BE2C (cell line): ENCODE measurements around the gene ROBO1.
A peak's percentile ranks its signal among the peaks of the same experiment; 100 is the strongest.

ENCODE experiments used
- DNase-seq: peaks from one replicate; pipeline ENCODE4 v3.0.0-alpha.2; 2020
- H3K27me3 ChIP-seq: fragments of 250-450 bp; sonication (Bioruptor Pico); 2 replicates; pipeline ENCODE4 v1.5.1; 2020; ENCODE audit warnings: mild to moderate bottlenecking
- H3K36me3 ChIP-seq: fragments of 250-450 bp; sonication (Bioruptor Pico); 2 replicates; pipeline ENCODE4 v1.5.1; 2020; ENCODE audit warnings: mild to moderate bottlenecking
- H3K4me1 ChIP-seq: fragments of 250-450 bp; sonication (Bioruptor Pico); 2 replicates; pipeline ENCODE4 v1.5.1; 2020
- H3K4me3 ChIP-seq: 2 replicates; pipeline ENCODE4 v1.5.1; 2011; ENCODE audit warnings: low read depth, low read length
- H3K9me3 ChIP-seq: fragments of 250-450 bp; sonication (Bioruptor Pico); 2 replicates; pipeline ENCODE4 v1.5.1; 2020
- TF ChIP-seq, protein P1 (sequence below): IDR thresholded peaks from 2 replicates; pipeline ENCODE4 v1.5.1; 2012; ENCODE audit warnings: mild to moderate bottlenecking, low read depth, low read length

The ROBO1 gene

DNA sequence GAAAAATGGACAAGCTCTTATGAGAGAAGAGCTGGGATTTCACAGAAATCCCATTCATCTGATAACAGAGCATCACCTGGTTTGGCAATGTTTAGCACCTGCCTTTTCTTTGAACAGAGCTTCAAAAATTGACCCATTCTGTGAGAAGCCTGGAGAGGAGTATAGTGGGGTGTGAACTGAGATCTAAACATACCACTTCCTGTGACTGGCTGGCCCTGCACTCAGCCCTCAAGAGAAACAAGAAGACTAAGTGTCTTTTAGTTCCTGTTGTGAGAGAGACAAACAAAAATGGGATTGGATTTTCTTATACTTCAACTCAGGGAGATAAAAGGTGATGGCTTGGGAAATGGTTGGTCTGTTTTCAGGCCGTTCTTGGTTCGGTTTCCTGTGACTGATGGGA, 1060.2 kb downstream of the ROBO1 start:
- Histone ChIP-seq H3K36me3 (no peaks in the 10 kb centered on the region), H3K9me3 (no peaks in the 10 kb centered on the region), H3K4me1 (peaks cover 6% of the 10 kb centered on the region; the same call in 1 of the 2 replicates), H3K27me3 (no peaks in the 10 kb centered on the region), H3K4me3 (no peak overlapping the region)
- no peak for DNase-seq
- TF ChIP-seq, protein P1, sequence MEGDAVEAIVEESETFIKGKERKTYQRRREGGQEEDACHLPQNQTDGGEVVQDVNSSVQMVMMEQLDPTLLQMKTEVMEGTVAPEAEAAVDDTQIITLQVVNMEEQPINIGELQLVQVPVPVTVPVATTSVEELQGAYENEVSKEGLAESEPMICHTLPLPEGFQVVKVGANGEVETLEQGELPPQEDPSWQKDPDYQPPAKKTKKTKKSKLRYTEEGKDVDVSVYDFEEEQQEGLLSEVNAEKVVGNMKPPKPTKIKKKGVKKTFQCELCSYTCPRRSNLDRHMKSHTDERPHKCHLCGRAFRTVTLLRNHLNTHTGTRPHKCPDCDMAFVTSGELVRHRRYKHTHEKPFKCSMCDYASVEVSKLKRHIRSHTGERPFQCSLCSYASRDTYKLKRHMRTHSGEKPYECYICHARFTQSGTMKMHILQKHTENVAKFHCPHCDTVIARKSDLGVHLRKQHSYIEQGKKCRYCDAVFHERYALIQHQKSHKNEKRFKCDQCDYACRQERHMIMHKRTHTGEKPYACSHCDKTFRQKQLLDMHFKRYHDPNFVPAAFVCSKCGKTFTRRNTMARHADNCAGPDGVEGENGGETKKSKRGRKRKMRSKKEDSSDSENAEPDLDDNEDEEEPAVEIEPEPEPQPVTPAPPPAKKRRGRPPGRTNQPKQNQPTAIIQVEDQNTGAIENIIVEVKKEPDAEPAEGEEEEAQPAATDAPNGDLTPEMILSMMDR: no peak

DNA sequence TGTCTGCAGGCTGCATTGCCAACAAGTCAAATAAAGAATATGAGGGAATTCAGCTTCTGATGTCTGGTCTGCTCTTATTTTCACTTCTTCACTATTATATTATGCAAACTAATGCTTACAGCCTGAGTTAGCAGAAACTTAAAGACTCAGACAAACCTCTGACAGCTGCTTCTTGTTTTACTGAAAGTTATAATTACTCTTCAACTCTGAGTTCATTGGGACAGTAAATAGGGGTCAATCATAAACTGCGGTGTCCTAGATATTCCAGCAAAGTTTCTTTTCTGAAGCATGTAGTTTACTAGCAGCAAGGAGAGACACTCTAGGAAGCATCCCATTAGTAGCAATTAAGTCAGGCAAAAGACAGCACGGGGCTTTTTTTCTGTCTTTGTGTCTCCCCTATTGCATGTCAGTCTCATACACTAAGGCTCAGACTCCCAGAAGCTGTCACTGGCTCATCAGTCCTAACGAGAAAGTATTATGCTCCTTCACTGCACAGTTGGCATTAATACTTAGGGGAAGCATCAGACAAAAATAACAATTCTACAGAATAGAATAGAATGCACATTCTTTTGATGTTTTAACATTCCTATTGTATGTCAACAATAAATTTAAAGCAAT, 1060.8 kb downstream of the ROBO1 start:
- no peaks in the 10 kb centered on the region for H3K36me3 ChIP-seq
- H3K9me3 ChIP-seq: no peaks in the 10 kb centered on the region
- H3K27me3 ChIP-seq: no peaks in the 10 kb centered on the region
- TF ChIP-seq, protein P1: no peak
- DNase-seq: no peak
- H3K4me1 ChIP-seq: peaks cover 6% of the 10 kb centered on the region; the same call in 1 of the 2 replicates
- no peak overlapping the region for H3K4me3 ChIP-seq

DNA sequence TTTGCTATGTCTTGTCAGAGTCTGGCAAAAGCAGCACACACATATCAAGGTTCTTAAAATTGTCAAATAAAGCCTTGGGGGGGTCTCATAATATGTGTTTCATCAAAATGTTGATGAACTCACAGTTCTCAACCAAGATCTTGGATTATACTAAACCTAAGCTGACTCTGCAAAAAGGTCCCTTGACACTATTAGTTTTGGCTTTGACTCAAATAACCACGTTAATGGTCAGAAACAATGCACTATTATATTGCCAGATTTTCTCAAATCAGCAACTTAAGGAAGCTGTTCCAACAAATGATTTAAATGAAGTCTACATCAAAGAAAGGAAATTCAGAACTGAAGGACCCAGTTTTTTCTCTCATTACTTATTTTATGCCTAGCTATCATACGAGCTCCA, 1063.9 kb downstream of the ROBO1 start:
- TF ChIP-seq, protein P1: no peak
- no peak for DNase-seq
- H3K27me3 ChIP-seq: no peaks in the 10 kb centered on the region

DNA sequence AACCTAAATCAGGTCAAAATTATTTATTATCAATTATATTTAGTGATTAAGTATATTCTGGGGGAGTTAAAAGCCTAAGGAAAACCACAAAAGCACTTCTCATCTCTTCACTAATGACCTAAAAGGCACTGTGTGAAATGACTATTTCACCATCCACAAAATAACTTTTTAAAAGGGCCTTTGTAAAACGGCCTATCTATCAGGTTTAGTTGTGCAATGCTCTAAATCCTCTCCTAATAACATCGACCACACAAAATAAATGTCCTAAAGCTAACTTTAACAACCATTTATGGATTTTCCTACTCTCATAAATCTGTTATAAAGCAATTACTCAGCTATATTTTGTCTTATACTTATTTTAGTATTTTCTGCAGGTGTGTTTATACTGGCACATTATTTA, 1066.3 kb downstream of the ROBO1 start:
- H3K27me3 ChIP-seq: no peaks in the 10 kb centered on the region
- no peak for DNase-seq
- peaks cover 6% of the 10 kb centered on the region; the same call in 1 of the 2 replicates for H3K4me1 ChIP-seq
- H3K36me3 ChIP-seq: no peaks in the 10 kb centered on the region
- no peak overlapping the region for H3K4me3 ChIP-seq
- H3K9me3 ChIP-seq: no peaks in the 10 kb centered on the region
- TF ChIP-seq, protein P1: no peak

More for the DNA sequence above, 1063.9 kb downstream of the ROBO1 start:
- H3K9me3 ChIP-seq: no peaks in the 10 kb centered on the region
- no peaks in the 10 kb centered on the region for H3K36me3 ChIP-seq
- H3K4me3 ChIP-seq: no peak overlapping the region
- peaks cover 6% of the 10 kb centered on the region; the same call in 1 of the 2 replicates for H3K4me1 ChIP-seq

DNA sequence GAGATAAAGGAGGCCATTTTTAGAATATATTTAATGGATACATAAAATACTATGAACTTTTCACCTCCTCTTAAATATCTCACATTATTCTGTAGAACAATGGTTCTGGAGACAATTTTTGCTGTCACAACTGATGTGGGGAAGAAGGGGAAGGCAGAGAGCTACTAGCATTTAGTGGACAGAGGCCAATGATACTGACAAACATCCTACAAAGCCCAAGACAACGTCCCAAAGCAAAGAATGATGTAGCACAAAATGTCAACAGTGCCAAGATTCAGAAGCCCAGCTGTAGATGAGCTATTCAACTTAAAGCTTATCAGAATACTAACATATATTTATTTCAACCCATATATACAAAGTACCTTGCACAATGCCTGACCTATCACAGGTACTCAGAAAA, 1069.4 kb downstream of the ROBO1 start:
- no peaks in the 10 kb centered on the region for H3K27me3 ChIP-seq
- H3K36me3 ChIP-seq: no peaks in the 10 kb centered on the region
- H3K4me3 ChIP-seq: no peak overlapping the region
- H3K4me1 ChIP-seq: peaks cover 5% of the 10 kb centered on the region; the same call in 1 of the 2 replicates
- no peaks in the 10 kb centered on the region for H3K9me3 ChIP-seq
- TF ChIP-seq, protein P1: no peak
- DNase-seq: no peak

DNA sequence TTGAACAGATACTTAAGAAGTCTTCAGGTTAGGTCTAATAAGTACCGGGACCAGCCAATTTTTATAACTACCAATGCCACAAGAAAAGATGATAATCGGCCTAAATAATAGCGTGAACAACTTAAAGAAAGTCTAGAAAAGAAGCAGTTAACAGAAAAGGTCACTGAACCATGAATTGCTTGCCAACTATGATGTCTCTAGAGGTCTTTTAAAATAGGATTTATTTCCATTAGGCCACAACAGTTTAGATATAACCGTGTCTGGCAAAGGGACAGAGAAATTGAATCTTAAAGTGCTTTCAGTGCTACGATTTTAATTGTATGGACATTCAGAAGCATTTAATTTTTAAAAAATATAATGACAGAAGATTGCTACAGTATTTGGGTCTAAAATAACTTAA, 1070.4 kb downstream of the ROBO1 start:
- TF ChIP-seq, protein P1: no peak
- peaks cover 5% of the 10 kb centered on the region; the same call in 1 of the 2 replicates for H3K4me1 ChIP-seq
- DNase-seq: no peak
- no peaks in the 10 kb centered on the region for H3K27me3 ChIP-seq
- no peaks in the 10 kb centered on the region for H3K36me3 ChIP-seq
- H3K4me3 ChIP-seq: 0 out of 2 replicates have a peak overlapping the region, but pooled peaks have one; percentile 3
- no peaks in the 10 kb centered on the region for H3K9me3 ChIP-seq
